IMR-90 (cell line): ENCODE results near the gene WWC2. TPM values are rescaled to one million over a fixed set of nuclear protein-coding genes. Genes with fewer than 3 reads are reported as not detected.

Experiments
- ATAC-seq: fragments of 200-7000 bp; cut with Tn5 transposase; 2 replicates; pipeline ENCODE4 v1.9.1; 2020; ENCODE audit warnings: low read depth, mild to moderate bottlenecking, moderate library complexity
- BruUV-seq: library from RNA; stranded (reverse); fragments of 400-500 nt; replicated peaks from 2 replicates; lab custom pipeline; 2021; lab: Mats Ljungman, UMichigan
- CTCF ChIA-PET: fragments of 300-600 bp; formaldehyde crosslinking; extraction: SDS; loops from one replicate; lab custom pipeline; 2021; ENCODE audit warnings: antibody characterized with exemption; lab: Yijun Ruan, JAX
- POLR2A ChIA-PET: fragments of 300-600 bp; sonication (Branson Sonifier 250); formaldehyde crosslinking; loops from one replicate; lab custom pipeline; 2022; ENCODE audit warnings: antibody characterized with exemption; ENCODE audit not compliant: unreplicated experiment; lab: Charles Lee
- DNase-seq: peaks from one replicate; pipeline ENCODE4 v3.0.0; 2013
- H2AFZ ChIP-seq: replicated peaks from 2 replicates; pipeline ENCODE3; 2013; ENCODE audit warnings: low read length, mild to moderate bottlenecking; ENCODE audit not compliant: poor library complexity
- H2AK5ac ChIP-seq: 2 replicates; pipeline ENCODE4 v1.6.1; 2013; ENCODE audit warnings: low read depth, low read length, inconsistent platforms
- H2AK9ac ChIP-seq: replicated peaks from 2 replicates; pipeline ENCODE3; 2013; ENCODE audit warnings: mild to moderate bottlenecking, low read depth, low read length, moderate library complexity; ENCODE audit not compliant: poor library complexity
- H2BK120ac ChIP-seq: 2 replicates; pipeline ENCODE4 v1.6.1; 2013; ENCODE audit warnings: low read depth, low read length, inconsistent platforms
- H2BK15ac ChIP-seq: 3 replicates; pipeline ENCODE4 v1.6.1; 2013; ENCODE audit warnings: low read depth, low read length, inconsistent platforms
- H2BK20ac ChIP-seq: 2 replicates; pipeline ENCODE4 v1.6.1; 2013; ENCODE audit warnings: low read depth, mild to moderate bottlenecking, inconsistent platforms, low read length, moderate library complexity
- H2BK5ac ChIP-seq: 2 replicates; pipeline ENCODE4 v1.6.1; 2013; ENCODE audit warnings: mild to moderate bottlenecking, low read depth, low read length, inconsistent platforms; ENCODE audit not compliant: poor library complexity, severe bottlenecking
- H3K14ac ChIP-seq: replicated peaks from 2 replicates; pipeline ENCODE4 v1.6.1; 2013; ENCODE audit warnings: low read depth, low read length, inconsistent platforms
- H3K18ac ChIP-seq: 2 replicates; pipeline ENCODE4 v1.6.1; 2013; ENCODE audit warnings: low read depth, low read length, control low read depth
- H3K23ac ChIP-seq: 2 replicates; pipeline ENCODE4 v1.6.1; 2013; ENCODE audit warnings: low read depth, low read length, inconsistent platforms
- H3K27ac ChIP-seq: 2 replicates; pipeline ENCODE4 v1.5.1; 2013; ENCODE audit warnings: mild to moderate bottlenecking, control low read depth, low read length; ENCODE audit not compliant: insufficient read depth
- H3K27me3 ChIP-seq: 2 replicates; pipeline ENCODE4 v1.6.1; 2013; ENCODE audit warnings: low read length; ENCODE audit not compliant: control insufficient read depth, insufficient read depth
- H3K36me3 ChIP-seq: 2 replicates; pipeline ENCODE4 v1.6.1; 2013; ENCODE audit warnings: low read length, mixed read lengths; ENCODE audit not compliant: control insufficient read depth, insufficient read depth
- H3K4ac ChIP-seq: 2 replicates; pipeline ENCODE4 v1.6.1; 2013; ENCODE audit warnings: low read depth, low read length, inconsistent platforms
- H3K4me1 ChIP-seq: 2 replicates; pipeline ENCODE4 v1.6.1; 2013; ENCODE audit warnings: low read length, mixed read lengths; ENCODE audit not compliant: control insufficient read depth, insufficient read depth
- H3K4me2 ChIP-seq: 2 replicates; pipeline ENCODE4 v1.6.1; 2013; ENCODE audit warnings: low read depth, mild to moderate bottlenecking, control low read depth, low read length, moderate library complexity
- H3K4me3 ChIP-seq: 2 replicates; pipeline ENCODE4 v1.5.1; 2013; ENCODE audit warnings: low read depth, mild to moderate bottlenecking, control low read depth, low read length, moderate library complexity; ENCODE audit not compliant: insufficient read depth
- H3K56ac ChIP-seq: 2 replicates; pipeline ENCODE4 v1.6.1; 2013; ENCODE audit warnings: low read length, inconsistent platforms; ENCODE audit not compliant: insufficient read depth; ENCODE audit errors: extremely low read depth
- H3K79me1 ChIP-seq, 2 experiments: 2 replicates each; pipeline ENCODE4 v1.6.1; 2013; ENCODE audit warnings: low read length in 2 of 2, inconsistent platforms in 1 of 2, low read depth in 1 of 2
- H3K9ac ChIP-seq: 2 replicates; pipeline ENCODE4 v1.6.1; 2013; ENCODE audit warnings: low read depth, low read length, control low read depth
- H3K9me1 ChIP-seq: 2 replicates; pipeline ENCODE4 v1.6.1; 2013; ENCODE audit warnings: low read length, inconsistent platforms; ENCODE audit not compliant: insufficient read depth
- H3K9me3 ChIP-seq: 2 replicates; pipeline ENCODE4 v1.6.1; 2013; ENCODE audit warnings: low read length; ENCODE audit not compliant: control insufficient read depth, insufficient read depth
- H4K20me1 ChIP-seq: 2 replicates; pipeline ENCODE4 v1.6.1; 2013; ENCODE audit warnings: low read length, inconsistent platforms; ENCODE audit not compliant: insufficient read depth
- H4K5ac ChIP-seq: 2 replicates; pipeline ENCODE4 v1.6.1; 2013; ENCODE audit warnings: mild to moderate bottlenecking, low read depth, low read length, control low read depth
- H4K8ac ChIP-seq, 2 experiments: 2 replicates each; pipeline ENCODE4 v1.6.1; 2013; ENCODE audit warnings: low read depth in 2 of 2, low read length in 2 of 2, control low read depth in 1 of 2, inconsistent platforms in 1 of 2
- H4K91ac ChIP-seq: 2 replicates; pipeline ENCODE4 v1.6.1; 2013; ENCODE audit warnings: low read depth, low read length, inconsistent platforms; ENCODE audit not compliant: insufficient read depth
- CEBPB ChIP-seq: IDR thresholded peaks from 2 replicates; pipeline ENCODE4 v1.6.1; 2012; ENCODE audit warnings: low read depth, low read length, improper control_type of control experiment
- CHD1 ChIP-seq: IDR thresholded peaks from 2 replicates; pipeline ENCODE4 v1.6.1; 2012; ENCODE audit warnings: low read depth, low read length, improper control_type of control experiment
- CTCF ChIP-seq: conservative IDR thresholded peaks from 2 replicates; pipeline ENCODE4 v1.5.1; 2012; ENCODE audit warnings: mild to moderate bottlenecking, low read depth, low read length, improper control_type of control experiment
- MAFK ChIP-seq: IDR thresholded peaks from 2 replicates; pipeline ENCODE4 v1.6.1; 2012; ENCODE audit warnings: low read depth, low read length, improper control_type of control experiment
- POLR2A ChIP-seq: IDR thresholded peaks from 2 replicates; pipeline ENCODE4 v1.6.1; 2012; ENCODE audit warnings: mild to moderate bottlenecking, low read depth, low read length
- WGBS, 2 experiments: methylation state at CpG; one replicate each; pipeline versions ENCODE4 v1.1.5 to v1.1.7; 2013; ENCODE audit warnings: missing lambda C conversion rate in 2 of 2; ENCODE audit not compliant: insufficient read length in 1 of 2; ENCODE audit errors: extremely low coverage in 2 of 2; 5-methylcytosine and 5-hydroxymethylcytosine counted together
- dilution Hi-C: fragments of 300-500 bp; cut with HindIII; formaldehyde crosslinking; loops from one replicate; pipeline ENCODE4 v1.14.3; 2018; ENCODE audit warnings: low sequenced_read_pairs; ENCODE audit not compliant: unreplicated experiment
- in situ Hi-C: fragments of 300-500 bp; cut with MboI; formaldehyde crosslinking; loops from 3 replicates; pipeline ENCODE4 v1.14.3; 2019; ENCODE audit warnings: low sequenced_read_pairs, inconsistent platforms, mixed read lengths
- intact Hi-C: fragments of 100-400 bp; cut with micrococcal nuclease; formaldehyde crosslinking; loops from 2 replicates; pipeline ENCODE4 v1.10.0; 2022
- polyA plus RNA-seq, 3 experiments: library from polyadenylated mRNA; depleted of rRNA; stranded (reverse); fragments of >200 nt; gene quantifications; 2 replicates each; pipeline ENCODE4 v1.2.3, GENCODE V29; 2012; ENCODE audit warnings: low replicate concordance in 1 of 3
- total RNA-seq: library from RNA; depleted of rRNA; stranded (reverse); fragments of >200 nt; gene quantifications from 2 replicates; pipeline ENCODE4 v1.2.3, GENCODE V29; 2012

WWC2 gene
- total and polyA plus RNA-seq, 2 of the 4 experiments (the other 2 are of a cell fraction) = 26.6 to 27.4 TPM

DNA sequence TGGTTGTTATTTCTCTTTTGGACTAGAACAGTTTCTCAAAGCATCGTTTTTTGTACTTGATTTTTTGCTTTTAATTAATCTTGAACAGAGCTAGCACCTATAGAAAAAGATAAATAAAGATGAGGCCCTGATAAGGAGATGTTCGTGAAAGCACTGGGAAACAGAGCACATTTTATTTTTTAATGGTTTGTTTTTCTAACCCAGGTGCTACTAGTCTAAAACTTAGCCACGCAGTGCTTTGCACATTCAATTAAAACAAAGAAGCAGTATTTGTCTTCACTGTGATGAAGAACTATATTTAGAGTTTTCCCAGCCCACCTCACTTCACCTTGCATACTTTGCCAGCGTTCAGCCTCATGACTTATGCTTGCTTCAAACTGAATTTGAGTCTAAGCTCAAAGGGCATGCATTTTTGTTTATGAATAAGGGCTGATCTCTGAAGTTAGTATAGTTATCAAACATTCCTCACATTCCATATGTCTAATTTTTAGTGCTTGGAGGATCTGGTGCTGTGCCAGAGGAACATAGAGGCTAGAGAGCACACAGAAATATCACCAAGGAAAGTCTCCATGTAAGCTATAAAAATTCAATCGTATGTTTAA lies 76.7 kb downstream of the WWC2 start:
- Histone ChIP-seq H2BK20ac (peak overlapping the region; percentile 69; the same call in 1 of the 2 replicates), H2AK9ac (no peak overlapping the region), H2AFZ (no peak overlapping the region), H3K14ac (no peak overlapping the region), H2BK15ac (no peak overlapping the region), H4K5ac (no peak overlapping the region), H3K79me1 (peaks cover 32 to 74% of the 10 kb centered on the region in 2 experiments), H2BK120ac (peak overlapping the region; percentile 49; the same call in 1 of the 2 replicates), H2BK5ac (peak overlapping the region; percentile 34), H3K9me3 (no peaks in the 10 kb centered on the region), H3K23ac (peak overlapping the region; percentile 77; the same call in 1 of the 2 replicates), H2AK5ac (no peak overlapping the region), H3K4me2 (peak overlapping the region; percentile 55; the same call in 1 of the 2 replicates), H3K18ac (no peak overlapping the region; the same call in 1 of the 2 replicates), H3K4me1 (peaks cover 20% of the 10 kb centered on the region), H3K9me1 (peaks cover 23% of the 10 kb centered on the region), H3K4me3 (no peak overlapping the region), H3K9ac (peak overlapping the region; percentile 16; the same call in 1 of the 2 replicates), H3K27me3 (no peaks in the 10 kb centered on the region), H3K36me3 (no peaks in the 10 kb centered on the region), H4K20me1 (peaks cover 29% of the 10 kb centered on the region; the same call in 1 of the 2 replicates), H3K27ac (no peak overlapping the region), H4K8ac (no peak overlapping the region; a peak in 1 of 4 replicates), H4K91ac (no peak overlapping the region), H3K4ac (peak overlapping the region; percentile 17; the same call in 1 of the 2 replicates), H3K56ac (no peak overlapping the region)
- TF ChIP-seq CEBPB (no peak), MAFK (no peak), POLR2A (no peak), CHD1 (no peak), CTCF (no peak)
- DNase-seq (peak; percentile 60), ATAC-seq (peak; percentile 76)
- intact Hi-C loops (loop anchor here (1.0 kb wide), 1 partner anchor 41 kb away; no protein-coding TSS in a partner anchor), dilution Hi-C loops (no loop called here), in situ Hi-C loops (no loop called here)
- BruUV-seq = no TSS peak
- ChIA-PET CTCF (interaction anchor here (0.6 to 1.2 kb wide), 2 partner anchors 27 to 577 kb away, joined by 3 to 6 read pairs; no protein-coding TSS in a partner anchor), POLR2A (no interaction called here)
- no CpG with 5 or more reads among the region's 5 CpGs for WGBS, 2 experiments
